A549 (cell line): ENCODE data around the gene INTS15.

Experiments used
- BHLHE40 ChIP-seq: IDR thresholded peaks from 2 replicates; pipeline ENCODE4 v1.6.1; 2012; ENCODE audit warnings: low read depth, low read length, inconsistent platforms
- CHD4 ChIP-seq: fragments of 200-600 bp; sonication (generic); IDR thresholded peaks from 2 replicates; pipeline ENCODE4 v1.6.1; 2016; ENCODE audit warnings: antibody characterized with exemption, mild to moderate bottlenecking, borderline replicate concordance
- FOSL2 ChIP-seq, 2 experiments: fragments of 450-650 bp in 1 of 2; fragments of >200 bp in 1 of 2; sonication (Bioruptor Twin) in 1 of 2; formaldehyde crosslinking; IDR thresholded peaks; 2 replicates each; pipeline versions ENCODE4 v1.5.0 to v1.6.1; 2016 to 2020; ENCODE audit warnings: mild to moderate bottlenecking in 1 of 2, moderate library complexity in 1 of 2
- JUN ChIP-seq, 2 experiments: fragments of >200 bp; sonication (Bioruptor Twin); formaldehyde crosslinking; IDR thresholded peaks; 2 replicates in 1 of 2; 3 replicates in 1 of 2; pipeline ENCODE4 v1.6.1; 2016 to 2017
- RCOR1 ChIP-seq: fragments of 150-350 bp; IDR thresholded peaks from 2 replicates; pipeline ENCODE4 v1.6.1; 2014; ENCODE audit warnings: antibody characterized with exemption, low read length, low read depth
- RFX5 ChIP-seq: fragments of 450-650 bp; IDR thresholded peaks from 2 replicates; pipeline ENCODE4 v1.7.1; 2014; ENCODE audit warnings: antibody characterized with exemption, mild to moderate bottlenecking, moderate library complexity
- SMC3 ChIP-seq: fragments of >200 bp; sonication (Bioruptor Twin); formaldehyde crosslinking; IDR thresholded peaks from 3 replicates; pipeline ENCODE4 v1.6.1; 2018; ENCODE audit warnings: inconsistent platforms
- TF ChIP-seq, protein P1 (sequence below): fragments of >200 bp; sonication (Bioruptor Twin); formaldehyde crosslinking; IDR thresholded peaks from 3 replicates; pipeline ENCODE4 v1.5.1; 2016
- TF ChIP-seq, protein P2 (sequence below): fragments of 150-350 bp; IDR thresholded peaks from 2 replicates; pipeline ENCODE4 v1.6.1; 2014; ENCODE audit warnings: low read depth, mild to moderate bottlenecking, low read length

DNA sequence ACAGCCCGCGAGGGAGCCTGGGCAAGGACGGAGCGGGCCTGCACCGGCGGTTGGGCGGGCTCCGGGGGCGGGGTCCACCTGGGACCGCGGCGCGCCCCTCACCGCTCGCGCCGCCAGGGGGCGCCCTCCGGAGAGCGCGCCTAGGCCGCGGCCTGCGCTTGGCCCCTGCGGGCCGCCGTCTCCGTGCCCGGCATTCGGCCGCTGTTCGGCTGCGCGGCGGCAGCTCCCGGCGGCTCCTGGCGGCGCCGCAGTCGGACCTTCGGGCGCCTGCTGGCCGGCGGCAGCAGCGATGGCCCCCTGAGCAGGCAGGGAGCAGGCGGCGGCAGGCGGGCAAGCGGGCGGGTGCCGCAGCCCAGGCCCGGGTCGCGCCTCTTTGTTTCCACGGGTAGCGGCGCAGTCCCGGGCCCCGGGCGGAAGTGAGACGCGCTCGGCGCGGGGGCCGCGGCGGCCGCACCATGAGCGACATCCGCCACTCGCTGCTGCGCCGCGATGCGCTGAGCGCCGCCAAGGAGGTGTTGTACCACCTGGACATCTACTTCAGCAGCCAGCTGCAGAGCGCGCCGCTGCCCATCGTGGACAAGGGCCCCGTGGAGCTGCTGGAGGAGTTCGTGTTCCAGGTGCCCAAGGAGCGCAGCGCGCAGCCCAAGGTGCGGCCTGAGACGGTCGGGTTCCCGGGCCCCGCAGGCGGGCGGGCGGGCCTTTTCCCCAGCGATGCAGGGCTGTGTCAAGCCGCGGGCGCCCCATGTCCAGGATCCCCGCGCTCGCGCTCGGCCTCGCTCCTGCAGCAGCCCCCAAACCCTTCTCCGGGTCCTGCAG lies at the start of gene INTS15:
- TF ChIP-seq, protein P1, sequence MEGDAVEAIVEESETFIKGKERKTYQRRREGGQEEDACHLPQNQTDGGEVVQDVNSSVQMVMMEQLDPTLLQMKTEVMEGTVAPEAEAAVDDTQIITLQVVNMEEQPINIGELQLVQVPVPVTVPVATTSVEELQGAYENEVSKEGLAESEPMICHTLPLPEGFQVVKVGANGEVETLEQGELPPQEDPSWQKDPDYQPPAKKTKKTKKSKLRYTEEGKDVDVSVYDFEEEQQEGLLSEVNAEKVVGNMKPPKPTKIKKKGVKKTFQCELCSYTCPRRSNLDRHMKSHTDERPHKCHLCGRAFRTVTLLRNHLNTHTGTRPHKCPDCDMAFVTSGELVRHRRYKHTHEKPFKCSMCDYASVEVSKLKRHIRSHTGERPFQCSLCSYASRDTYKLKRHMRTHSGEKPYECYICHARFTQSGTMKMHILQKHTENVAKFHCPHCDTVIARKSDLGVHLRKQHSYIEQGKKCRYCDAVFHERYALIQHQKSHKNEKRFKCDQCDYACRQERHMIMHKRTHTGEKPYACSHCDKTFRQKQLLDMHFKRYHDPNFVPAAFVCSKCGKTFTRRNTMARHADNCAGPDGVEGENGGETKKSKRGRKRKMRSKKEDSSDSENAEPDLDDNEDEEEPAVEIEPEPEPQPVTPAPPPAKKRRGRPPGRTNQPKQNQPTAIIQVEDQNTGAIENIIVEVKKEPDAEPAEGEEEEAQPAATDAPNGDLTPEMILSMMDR = peak; percentile 93
- no peak for TF ChIP-seq RCOR1
- peak; percentile 83 to 98 for TF ChIP-seq JUN (IDR thresholded peaks at IDR 0.05)
- no peak for TF ChIP-seq FOSL2 (IDR thresholded peaks at IDR 0.05)
- TF ChIP-seq FOSL2 (CRISPR knock-in tag; IDR thresholded peaks at IDR 0.05) = 0 out of 2 replicates have a peak, but pooled peaks have one; percentile 7
- TF ChIP-seq CHD4 = no peak
- TF ChIP-seq SMC3 = peak; percentile 77
- TF ChIP-seq, protein P2, sequence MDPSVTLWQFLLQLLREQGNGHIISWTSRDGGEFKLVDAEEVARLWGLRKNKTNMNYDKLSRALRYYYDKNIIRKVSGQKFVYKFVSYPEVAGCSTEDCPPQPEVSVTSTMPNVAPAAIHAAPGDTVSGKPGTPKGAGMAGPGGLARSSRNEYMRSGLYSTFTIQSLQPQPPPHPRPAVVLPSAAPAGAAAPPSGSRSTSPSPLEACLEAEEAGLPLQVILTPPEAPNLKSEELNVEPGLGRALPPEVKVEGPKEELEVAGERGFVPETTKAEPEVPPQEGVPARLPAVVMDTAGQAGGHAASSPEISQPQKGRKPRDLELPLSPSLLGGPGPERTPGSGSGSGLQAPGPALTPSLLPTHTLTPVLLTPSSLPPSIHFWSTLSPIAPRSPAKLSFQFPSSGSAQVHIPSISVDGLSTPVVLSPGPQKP = no peak
- TF ChIP-seq RFX5 = no peak
- no peak for TF ChIP-seq BHLHE40
